Smooth muscle cell of the umbilical artery (primary cell): ENCODE measurements around the gene KDM8. TPM values are rescaled to one million over a fixed set of nuclear protein-coding genes. Genes with fewer than 3 reads are reported as not detected.

Source experiments
- total RNA-seq: library from RNA; depleted of rRNA; stranded (reverse); fragments of >200 nt; gene quantifications from 2 replicates; pipeline ENCODE4 v1.2.3, GENCODE V29; 2014

KDM8 gene
- total RNA-seq = 2.7 TPM in 2 replicates

GRCh38 chr16:27203507-27204311 lies at the start of gene KDM8:
TSS of gene KDM8 (plus strand) at chr16:27203526. CDS start at chr16:27210124, 6,598 bp downstream.

GRCh38 chr16:27268376-27269299 lies 65.3 kb downstream of the KDM8 start, which contains the start of gene NSMCE1:
TSS of gene NSMCE1 (minus strand) at chr16:27268772. CDS start at chr16:27257570, 11,202 bp downstream.

Other genes with a start within 250 kb of the KDM8 start
- gene C16orf82, start 136.6 kb upstream of the KDM8 start, total RNA-seq = not detected in 2 replicates
- gene NSMCE1, start 65.2 kb downstream of the KDM8 start, total RNA-seq = 71.6 and 114 TPM in 2 replicates
- gene IL4R, start 110.4 kb downstream of the KDM8 start, total RNA-seq = 30.3 and 38.9 TPM in 2 replicates
- gene IL21R, start 198.6 kb downstream of the KDM8 start, total RNA-seq = 0.30 and 0.32 TPM in 2 replicates